K562 (cell line): ENCODE results near the gene PDRG1. TPM values are rescaled to one million over a fixed set of nuclear protein-coding genes. Genes with fewer than 3 reads are reported as not detected.

ENCODE experiments used
- BRD9 ChIP-seq: fragments of 450-650 bp; IDR thresholded peaks from 2 replicates; pipeline ENCODE4 v1.6.1; 2018; ENCODE audit warnings: low read depth; ENCODE audit not compliant: partially characterized antibody
- CBFA2T2 ChIP-seq: fragments of 450-650 bp; conservative IDR thresholded peaks from 2 replicates; pipeline ENCODE4 v1.6.1; 2017; ENCODE audit warnings: mild to moderate bottlenecking
- CSDE1 ChIP-seq, 2 experiments: fragments of 450-650 bp; IDR thresholded peaks; 2 replicates each; pipeline ENCODE4 v1.6.1; 2016; ENCODE audit warnings: mild to moderate bottlenecking in 1 of 2
- MEF2A ChIP-seq: IDR thresholded peaks from 2 replicates; pipeline ENCODE4 v1.6.1; 2011; ENCODE audit warnings: low read depth, mild to moderate bottlenecking, low read length, moderate library complexity; ENCODE audit not compliant: control insufficient read depth
- MEIS2 ChIP-seq: fragments of 450-650 bp; IDR thresholded peaks from 2 replicates; pipeline ENCODE4 v1.6.1; 2014; ENCODE audit warnings: mild to moderate bottlenecking; ENCODE audit not compliant: partially characterized antibody
- MTA2 ChIP-seq: fragments of 450-650 bp; IDR thresholded peaks from 2 replicates; pipeline ENCODE4 v1.6.1; 2016; ENCODE audit warnings: low read depth
- NBN ChIP-seq: fragments of 450-650 bp; IDR thresholded peaks from 2 replicates; pipeline ENCODE4 v1.6.1; 2016; ENCODE audit warnings: low read depth, mild to moderate bottlenecking
- NCOR1 ChIP-seq: fragments of 450-650 bp; IDR thresholded peaks from 2 replicates; pipeline ENCODE4 v1.6.1; 2016; ENCODE audit warnings: mild to moderate bottlenecking, moderate library complexity
- NELFE ChIP-seq: IDR thresholded peaks from 2 replicates; pipeline ENCODE4 v1.6.1; 2011; ENCODE audit warnings: mild to moderate bottlenecking; ENCODE audit not compliant: insufficient read depth, insufficient read length
- NFE2 ChIP-seq: IDR thresholded peaks from 2 replicates; pipeline ENCODE4 v1.6.1; 2014; ENCODE audit warnings: antibody characterized with exemption, low read depth
- NFIC ChIP-seq: fragments of 450-650 bp; IDR thresholded peaks from 2 replicates; pipeline ENCODE4 v1.6.1; 2017; ENCODE audit warnings: mild to moderate bottlenecking, inconsistent platforms
- NR2C2 ChIP-seq, 2 experiments: fragments of 200-800 bp in 1 of 2; sonication (Bioruptor generic) in 1 of 2; sonication (generic) in 1 of 2; formaldehyde crosslinking in 1 of 2; IDR thresholded peaks; 2 replicates each; pipeline versions ENCODE4 v1.6.1 to v1.8.0; 2016 to 2022; ENCODE audit warnings: mild to moderate bottlenecking in 1 of 2, missing compliant biosample characterization in 1 of 2, missing genetic modification characterization in 1 of 2, missing genetic modification reagents in 1 of 2
- SPI1 ChIP-seq: IDR thresholded peaks from 2 replicates; pipeline ENCODE4 v1.6.1; 2011; ENCODE audit warnings: low read depth, low read length, control low read depth, borderline replicate concordance
- TBL1XR1 ChIP-seq, 2 experiments: IDR thresholded peaks; 2 replicates each; pipeline ENCODE4 v1.6.1; 2012; ENCODE audit warnings: improper control_type of control experiment in 2 of 2, low read length in 2 of 2, mild to moderate bottlenecking in 1 of 2
- TCF3 ChIP-seq: sonication (generic); formaldehyde crosslinking; IDR thresholded peaks from 2 replicates; pipeline ENCODE4 v1.4.0; 2020; ENCODE audit warnings: mild to moderate bottlenecking, missing genetic modification reagents
- polyA plus RNA-seq, 8 experiments: library from polyadenylated mRNA; depleted of rRNA in 4 of 8; stranded (reverse) in 5 of 8; unstranded in 3 of 8; fragments of >200 nt; fragmentation: Nextera tagmentation in 2 of 8; fragmentation: Illumina TruSeq in 1 of 8; extraction: Ambion mirVana in 2 of 8; extraction: Trizol in 1 of 8; gene quantifications; 2 replicates each; pipeline versions ENCODE4 v1.2.1 to v1.2.3, GENCODE V29; 2011 to 2014; ENCODE audit warnings: inconsistent platforms in 1 of 8, missing spikeins in 1 of 8
- total RNA-seq, 7 experiments: library from RNA; depleted of rRNA in 6 of 7; stranded (reverse); fragments of >200 nt in 6 of 7; fragmentation: Illumina TruSeq in 2 of 7; extraction: Trizol in 2 of 7; gene quantifications; 2 replicates each; pipeline versions ENCODE4 v1.2.1 to v1.2.3, GENCODE V29; 2011 to 2021; ENCODE audit warnings: low replicate concordance in 1 of 7
- TF ChIP-seq, protein P1 (sequence below): sonication (generic); formaldehyde crosslinking; IDR thresholded peaks from 2 replicates; pipeline ENCODE4 v1.8.0; 2022; ENCODE audit warnings: mild to moderate bottlenecking, missing genetic modification reagents
- TF ChIP-seq, protein P2 (sequence below): sonication (generic); formaldehyde crosslinking; IDR thresholded peaks from 2 replicates; pipeline ENCODE4 v1.8.1; 2022; ENCODE audit warnings: missing genetic modification reagents
- TF ChIP-seq, protein P3 (sequence below): fragments of 450-650 bp; IDR thresholded peaks from 2 replicates; pipeline ENCODE4 v1.6.1; 2016; ENCODE audit warnings: mild to moderate bottlenecking
- TF ChIP-seq, protein P4 (sequence below): fragments of 450-650 bp; IDR thresholded peaks from 2 replicates; pipeline ENCODE4 v1.6.1; 2018; ENCODE audit not compliant: partially characterized antibody

Gene PDRG1
- total and polyA plus RNA-seq, 9 of the 15 experiments (the other 6 are each of a cell fraction or from before 2014, with no cell fraction given), result 12.6 to 58.6 (median 26.1) TPM

DNA sequence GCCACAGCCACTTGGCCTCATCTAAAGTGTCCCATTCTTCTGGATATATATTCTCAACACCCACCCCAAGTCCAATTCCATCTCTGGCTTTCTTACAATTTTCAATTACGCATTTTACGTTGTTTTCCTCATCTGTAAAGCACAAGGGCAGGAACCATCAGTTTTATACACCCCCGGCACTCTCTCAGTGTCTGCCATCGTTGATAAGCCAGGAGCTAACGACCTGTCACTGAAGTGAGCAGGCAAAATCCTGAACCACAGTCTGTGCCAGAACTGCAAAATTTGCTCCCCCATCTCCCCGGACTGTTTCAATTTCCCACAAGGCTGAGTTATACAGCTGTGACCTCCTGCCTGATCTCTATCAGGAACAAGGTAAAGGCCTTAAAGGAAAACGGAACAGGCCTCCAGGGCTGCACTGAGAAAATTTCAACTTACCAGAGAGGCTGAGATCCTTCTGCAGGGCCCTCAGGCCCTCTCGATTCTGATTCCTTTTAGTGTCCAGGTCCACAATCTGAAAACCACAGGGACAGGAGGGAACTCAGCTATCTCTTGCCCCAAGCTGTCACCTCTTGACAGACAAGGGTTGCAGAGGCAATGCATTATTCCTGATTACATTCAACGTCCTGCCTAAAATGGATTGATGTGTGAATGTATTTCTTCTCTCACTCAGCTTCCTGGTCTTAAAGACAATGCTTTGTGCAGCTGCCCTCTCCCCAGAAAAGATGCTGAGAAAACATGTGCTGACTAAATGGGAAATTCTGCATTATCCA, 1.8 kb downstream of the PDRG1 start (continued):
- TF ChIP-seq, protein P1, sequence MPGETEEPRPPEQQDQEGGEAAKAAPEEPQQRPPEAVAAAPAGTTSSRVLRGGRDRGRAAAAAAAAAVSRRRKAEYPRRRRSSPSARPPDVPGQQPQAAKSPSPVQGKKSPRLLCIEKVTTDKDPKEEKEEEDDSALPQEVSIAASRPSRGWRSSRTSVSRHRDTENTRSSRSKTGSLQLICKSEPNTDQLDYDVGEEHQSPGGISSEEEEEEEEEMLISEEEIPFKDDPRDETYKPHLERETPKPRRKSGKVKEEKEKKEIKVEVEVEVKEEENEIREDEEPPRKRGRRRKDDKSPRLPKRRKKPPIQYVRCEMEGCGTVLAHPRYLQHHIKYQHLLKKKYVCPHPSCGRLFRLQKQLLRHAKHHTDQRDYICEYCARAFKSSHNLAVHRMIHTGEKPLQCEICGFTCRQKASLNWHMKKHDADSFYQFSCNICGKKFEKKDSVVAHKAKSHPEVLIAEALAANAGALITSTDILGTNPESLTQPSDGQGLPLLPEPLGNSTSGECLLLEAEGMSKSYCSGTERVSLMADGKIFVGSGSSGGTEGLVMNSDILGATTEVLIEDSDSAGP, result 0 out of 2 replicates have a peak, but pooled peaks have one; percentile 23
- peak; percentile 95 for TF ChIP-seq MEIS2
- TF ChIP-seq TCF3 (CRISPR knock-in tag), result peak; percentile 96
- TF ChIP-seq CBFA2T2, result peak; percentile 93
- peak; percentile 38; the same call in 1 of the 2 replicates for TF ChIP-seq SPI1
- TF ChIP-seq NFIC, result peak; percentile 84
- TF ChIP-seq BRD9, result no peak
- TF ChIP-seq NR2C2 (CRISPR knock-in tag; IDR thresholded peaks at IDR 0.05), result no peak
- TF ChIP-seq NR2C2 (tag; IDR thresholded peaks at IDR 0.05), result 0 out of 2 replicates have a peak, but pooled peaks have one; percentile 37
- TF ChIP-seq, protein P2, sequence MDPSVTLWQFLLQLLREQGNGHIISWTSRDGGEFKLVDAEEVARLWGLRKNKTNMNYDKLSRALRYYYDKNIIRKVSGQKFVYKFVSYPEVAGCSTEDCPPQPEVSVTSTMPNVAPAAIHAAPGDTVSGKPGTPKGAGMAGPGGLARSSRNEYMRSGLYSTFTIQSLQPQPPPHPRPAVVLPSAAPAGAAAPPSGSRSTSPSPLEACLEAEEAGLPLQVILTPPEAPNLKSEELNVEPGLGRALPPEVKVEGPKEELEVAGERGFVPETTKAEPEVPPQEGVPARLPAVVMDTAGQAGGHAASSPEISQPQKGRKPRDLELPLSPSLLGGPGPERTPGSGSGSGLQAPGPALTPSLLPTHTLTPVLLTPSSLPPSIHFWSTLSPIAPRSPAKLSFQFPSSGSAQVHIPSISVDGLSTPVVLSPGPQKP (CRISPR knock-in tag), result no peak
- TF ChIP-seq NELFE, result no peak
- peak; percentile 87 for TF ChIP-seq NCOR1
- no peak for TF ChIP-seq CSDE1 (IDR thresholded peaks at IDR 0.05)
- TF ChIP-seq, protein P3, sequence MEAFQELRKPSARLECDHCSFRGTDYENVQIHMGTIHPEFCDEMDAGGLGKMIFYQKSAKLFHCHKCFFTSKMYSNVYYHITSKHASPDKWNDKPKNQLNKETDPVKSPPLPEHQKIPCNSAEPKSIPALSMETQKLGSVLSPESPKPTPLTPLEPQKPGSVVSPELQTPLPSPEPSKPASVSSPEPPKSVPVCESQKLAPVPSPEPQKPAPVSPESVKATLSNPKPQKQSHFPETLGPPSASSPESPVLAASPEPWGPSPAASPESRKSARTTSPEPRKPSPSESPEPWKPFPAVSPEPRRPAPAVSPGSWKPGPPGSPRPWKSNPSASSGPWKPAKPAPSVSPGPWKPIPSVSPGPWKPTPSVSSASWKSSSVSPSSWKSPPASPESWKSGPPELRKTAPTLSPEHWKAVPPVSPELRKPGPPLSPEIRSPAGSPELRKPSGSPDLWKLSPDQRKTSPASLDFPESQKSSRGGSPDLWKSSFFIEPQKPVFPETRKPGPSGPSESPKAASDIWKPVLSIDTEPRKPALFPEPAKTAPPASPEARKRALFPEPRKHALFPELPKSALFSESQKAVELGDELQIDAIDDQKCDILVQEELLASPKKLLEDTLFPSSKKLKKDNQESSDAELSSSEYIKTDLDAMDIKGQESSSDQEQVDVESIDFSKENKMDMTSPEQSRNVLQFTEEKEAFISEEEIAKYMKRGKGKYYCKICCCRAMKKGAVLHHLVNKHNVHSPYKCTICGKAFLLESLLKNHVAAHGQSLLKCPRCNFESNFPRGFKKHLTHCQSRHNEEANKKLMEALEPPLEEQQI, result 0 out of 2 replicates have a peak, but pooled peaks have one; percentile 28
- TF ChIP-seq, protein P4, sequence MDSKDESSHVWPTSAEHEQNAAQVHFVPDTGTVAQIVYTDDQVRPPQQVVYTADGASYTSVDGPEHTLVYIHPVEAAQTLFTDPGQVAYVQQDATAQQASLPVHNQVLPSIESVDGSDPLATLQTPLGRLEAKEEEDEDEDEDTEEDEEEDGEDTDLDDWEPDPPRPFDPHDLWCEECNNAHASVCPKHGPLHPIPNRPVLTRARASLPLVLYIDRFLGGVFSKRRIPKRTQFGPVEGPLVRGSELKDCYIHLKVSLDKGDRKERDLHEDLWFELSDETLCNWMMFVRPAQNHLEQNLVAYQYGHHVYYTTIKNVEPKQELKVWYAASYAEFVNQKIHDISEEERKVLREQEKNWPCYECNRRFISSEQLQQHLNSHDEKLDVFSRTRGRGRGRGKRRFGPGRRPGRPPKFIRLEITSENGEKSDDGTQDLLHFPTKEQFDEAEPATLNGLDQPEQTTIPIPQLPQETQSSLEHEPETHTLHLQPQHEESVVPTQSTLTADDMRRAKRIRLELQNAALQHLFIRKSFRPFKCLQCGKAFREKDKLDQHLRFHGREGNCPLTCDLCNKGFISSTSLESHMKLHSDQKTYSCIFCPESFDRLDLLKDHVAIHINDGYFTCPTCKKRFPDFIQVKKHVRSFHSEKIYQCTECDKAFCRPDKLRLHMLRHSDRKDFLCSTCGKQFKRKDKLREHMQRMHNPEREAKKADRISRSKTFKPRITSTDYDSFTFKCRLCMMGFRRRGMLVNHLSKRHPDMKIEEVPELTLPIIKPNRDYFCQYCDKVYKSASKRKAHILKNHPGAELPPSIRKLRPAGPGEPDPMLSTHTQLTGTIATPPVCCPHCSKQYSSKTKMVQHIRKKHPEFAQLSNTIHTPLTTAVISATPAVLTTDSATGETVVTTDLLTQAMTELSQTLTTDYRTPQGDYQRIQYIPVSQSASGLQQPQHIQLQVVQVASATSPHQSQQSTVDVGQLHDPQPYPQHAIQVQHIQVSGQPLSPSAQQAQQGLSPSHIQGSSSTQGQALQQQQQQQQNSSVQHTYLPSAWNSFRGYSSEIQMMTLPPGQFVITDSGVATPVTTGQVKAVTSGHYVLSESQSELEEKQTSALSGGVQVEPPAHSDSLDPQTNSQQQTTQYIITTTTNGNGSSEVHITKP, result peak; percentile 61
- TF ChIP-seq MTA2, result peak; percentile 83
- peak; percentile 41; the same call in 1 of the 2 replicates for TF ChIP-seq MEF2A
- TF ChIP-seq NFE2, result peak; percentile 71
- TF ChIP-seq NBN, result no peak
- peak; percentile 67; a peak in 2 of 4 replicates for TF ChIP-seq TBL1XR1 (IDR thresholded peaks at IDR 0.05; ENCODE audit: low read length in 2 of 2)
